Sciatic nerve (tissue), 2 donors: ENCODE data around the gene TFAP2C. TPM values are rescaled to one million over a fixed set of nuclear protein-coding genes. Genes with fewer than 3 reads are reported as not detected.
A peak's percentile ranks its signal among the peaks of the same experiment; 100 is the strongest.
"Not testable (repeated sequence)": the region's sequence is repeated elsewhere in the genome, so short reads cannot be mapped to it uniquely, and the experiment has no call there.

Experiments used
- ATAC-seq: fragments of 200-7000 bp; cut with Tn5 transposase; one replicate; pipeline ENCODE4 v1.9.1; 2020; ENCODE audit warnings: mild to moderate bottlenecking, moderate library complexity
- DNase-seq: peaks from one replicate; pipeline ENCODE4 v3.0.0-alpha.2; 2020; ENCODE audit warnings: low spot score
- intact Hi-C: fragments of 100-400 bp; cut with DNase I; formaldehyde crosslinking; loops from one replicate; pipeline ENCODE4 v1.14.2; 2022
- total RNA-seq: library from RNA; stranded (reverse); fragmentation: NEBNext Ultra II Directional; extraction: Animal tissue kit (Norgen Biotek cat#: 25700); gene quantifications from one replicate; pipeline ENCODE4 v1.2.1, GENCODE V29; 2021
- donor health status: DM: no; HTN: no; CAD: no.
- donor health status: DM: no; HTN: no; CAD: no.

The TFAP2C gene
- total RNA-seq, 1 donor from 2014 or later = 0.31 TPM

DNA sequence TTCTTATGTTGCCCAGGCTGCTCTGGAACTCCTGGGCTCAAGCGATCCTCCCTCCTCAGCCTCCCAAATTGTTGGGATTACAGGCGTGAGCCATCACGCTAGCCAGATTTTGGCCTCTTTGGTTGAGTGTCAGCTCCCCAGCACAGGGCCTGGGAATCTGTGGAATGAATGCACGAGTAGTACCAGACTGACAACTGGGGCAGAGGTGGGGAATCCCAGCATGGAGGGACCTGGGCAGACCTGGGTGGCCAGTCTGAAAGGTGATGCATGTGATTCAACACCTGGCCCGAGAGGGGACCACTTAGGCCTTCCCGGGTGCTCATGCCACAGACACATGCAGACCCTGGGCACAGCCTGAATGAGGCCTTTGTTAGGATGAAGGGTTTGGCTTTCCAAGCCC, 19.0 kb upstream of the TFAP2C start:
- intact Hi-C loops = no loop called here
- DNase-seq (no peak), ATAC-seq (no peak)

DNA sequence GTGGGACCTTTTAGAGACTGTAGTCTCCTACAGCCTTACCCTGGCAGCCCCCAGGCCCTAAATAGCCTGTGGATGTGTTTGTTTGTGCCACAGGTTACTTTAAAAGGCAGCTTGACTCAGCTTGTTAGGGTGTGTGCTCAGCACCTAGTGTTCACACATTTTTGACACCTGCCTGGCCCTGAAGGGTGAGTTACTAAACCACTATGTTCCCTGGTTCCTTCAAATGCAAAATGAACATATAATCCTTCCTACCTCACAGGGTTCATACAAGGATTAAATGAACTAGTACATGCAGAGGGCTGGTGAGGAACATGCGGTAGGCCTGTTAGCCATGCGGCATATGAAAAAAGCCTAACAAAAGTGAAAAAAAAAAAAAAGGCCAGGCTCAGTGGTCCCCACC, 14.9 kb upstream of the TFAP2C start:
- no peak for DNase-seq
- ATAC-seq = no peak
- intact Hi-C loops = no loop called here

DNA sequence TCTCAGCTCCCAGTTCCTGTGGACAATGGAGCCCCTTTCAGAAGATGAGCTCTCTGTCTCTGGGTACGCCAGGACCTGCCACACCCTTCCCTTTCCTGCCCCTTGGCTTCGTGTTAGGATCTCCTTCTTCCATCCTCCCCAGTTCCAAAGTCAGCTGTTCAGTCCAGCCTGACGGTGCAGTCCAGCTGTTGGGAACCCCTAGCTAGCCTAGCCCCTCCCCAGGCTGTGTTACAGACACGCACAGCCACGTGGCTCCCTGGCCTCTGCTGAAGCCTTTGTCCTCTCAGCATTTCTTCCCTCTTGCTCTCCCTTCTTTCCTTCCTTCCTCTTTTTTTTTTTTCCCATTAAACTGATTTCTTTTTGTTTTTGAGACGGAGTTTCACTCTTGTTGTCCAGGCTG, 12.4 kb upstream of the TFAP2C start:
- ATAC-seq (peak; percentile 60), DNase-seq (no peak)
- intact Hi-C loops = no loop called here

- no peak for DNase-seq
- intact Hi-C loops = no loop called here
- no peak for ATAC-seq
These were observed 11.6 kb upstream of the TFAP2C start for GRCh38 chr20:56617489-56617888.

DNA sequence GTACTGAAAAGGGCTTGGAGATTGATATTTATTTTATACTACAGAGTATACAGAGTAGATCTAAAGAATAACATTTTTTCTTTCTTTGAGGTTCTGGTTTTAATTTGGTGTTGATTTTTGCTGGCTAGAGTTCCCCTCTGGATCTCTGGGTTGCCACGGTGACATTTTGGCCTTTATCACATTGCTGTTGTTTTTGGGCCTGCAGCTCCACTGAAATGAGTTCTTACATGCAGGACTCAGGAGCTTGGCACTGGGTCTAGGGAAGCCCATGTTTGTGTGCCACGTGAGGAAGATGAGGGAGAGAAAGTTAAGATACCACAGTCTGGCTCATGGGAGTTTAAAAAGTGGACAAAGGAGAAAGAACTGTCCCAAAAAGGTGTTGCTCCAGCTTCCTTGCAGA, 7.4 kb upstream of the TFAP2C start:
- DNase-seq (no peak), ATAC-seq (no peak)
- intact Hi-C loops = no loop called here

DNA sequence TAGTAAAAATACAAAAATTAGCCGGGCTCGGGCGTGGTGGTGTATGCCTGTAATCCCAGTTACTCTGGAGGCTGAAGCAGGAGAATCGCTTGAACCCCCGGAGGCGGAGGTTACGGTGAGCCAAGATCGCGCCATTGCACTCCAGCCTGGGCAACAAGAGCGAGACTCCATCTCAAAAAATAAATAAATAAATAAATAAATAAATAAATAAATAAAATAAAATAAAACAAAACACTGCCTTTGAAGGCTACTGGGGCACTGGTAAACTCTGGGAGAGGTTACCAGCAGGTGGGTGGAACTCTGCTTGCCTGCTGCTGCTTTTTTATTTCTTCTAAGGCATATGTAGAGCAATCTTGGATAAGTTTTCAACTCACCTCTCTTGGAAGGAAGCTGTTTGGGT, 5.2 kb upstream of the TFAP2C start:
- intact Hi-C loops, DNase-seq, ATAC-seq: not testable (repeated sequence)

DNA sequence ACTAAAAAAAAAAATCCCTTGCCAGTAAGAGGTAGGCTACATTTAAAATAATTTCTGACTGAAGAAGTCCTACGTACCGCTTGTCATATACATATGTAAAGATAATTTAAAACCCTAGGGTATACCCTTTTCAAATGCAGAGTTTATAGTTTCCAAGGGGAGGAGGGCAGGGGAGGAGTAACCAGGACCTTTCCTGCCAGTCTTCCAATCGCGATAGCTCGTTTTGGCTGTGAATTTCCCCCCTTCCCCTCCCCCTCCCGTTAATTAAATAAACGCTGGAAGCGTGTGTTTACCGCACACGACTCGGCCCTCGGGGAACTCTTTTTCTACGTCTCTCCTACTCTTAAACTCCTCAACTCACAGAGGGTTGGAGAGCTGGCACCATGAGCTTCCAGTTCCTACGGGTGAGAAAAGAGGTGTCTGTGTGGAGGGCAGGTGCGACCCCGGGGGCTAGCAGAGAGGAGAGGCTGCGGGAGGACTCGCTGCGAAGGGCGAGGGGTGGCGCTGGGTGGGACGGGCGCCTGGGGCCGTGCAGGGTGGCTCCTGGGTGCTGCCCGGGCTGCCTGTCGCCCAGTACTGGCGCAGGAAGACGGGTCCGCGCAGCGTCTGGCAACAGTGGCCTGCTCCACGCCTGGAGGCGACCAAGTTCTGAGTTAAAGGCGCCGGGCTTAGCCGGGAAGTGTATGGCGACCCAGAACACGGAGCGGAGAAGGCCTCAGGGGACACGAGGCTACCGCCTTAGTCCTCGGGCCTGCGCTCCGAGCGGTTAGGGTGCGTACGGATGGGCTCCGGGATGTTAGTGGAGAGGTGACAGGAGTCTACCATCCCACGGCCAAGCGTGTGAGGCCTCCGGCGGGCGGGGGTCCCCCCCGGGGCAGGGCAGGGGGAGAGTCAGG, 4.1 kb upstream of the TFAP2C start:
- intact Hi-C loops = no loop called here
- ATAC-seq (no peak), DNase-seq (no peak)

DNA sequence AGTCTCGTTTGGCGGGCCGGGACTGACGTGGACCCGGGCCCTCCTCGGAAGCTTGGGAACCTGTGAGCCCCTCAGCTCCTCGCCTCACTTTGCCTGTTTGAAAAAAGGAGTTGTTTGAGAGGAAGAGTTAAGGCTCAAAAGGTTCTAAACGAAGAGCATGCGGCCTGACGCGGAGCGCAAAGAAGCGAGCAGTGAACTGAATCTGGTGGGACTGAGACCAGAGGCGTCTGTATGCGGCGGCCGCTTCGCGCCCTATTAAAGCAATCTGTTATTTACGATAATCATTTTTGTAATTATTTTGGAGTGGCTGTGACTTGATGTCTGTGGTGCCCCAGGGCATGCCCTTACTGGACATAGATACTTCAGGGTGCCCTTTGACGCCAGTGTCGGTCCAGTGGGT, 3.3 kb upstream of the TFAP2C start:
- DNase-seq (no peak), ATAC-seq (no peak)
- intact Hi-C loops = no loop called here

DNA sequence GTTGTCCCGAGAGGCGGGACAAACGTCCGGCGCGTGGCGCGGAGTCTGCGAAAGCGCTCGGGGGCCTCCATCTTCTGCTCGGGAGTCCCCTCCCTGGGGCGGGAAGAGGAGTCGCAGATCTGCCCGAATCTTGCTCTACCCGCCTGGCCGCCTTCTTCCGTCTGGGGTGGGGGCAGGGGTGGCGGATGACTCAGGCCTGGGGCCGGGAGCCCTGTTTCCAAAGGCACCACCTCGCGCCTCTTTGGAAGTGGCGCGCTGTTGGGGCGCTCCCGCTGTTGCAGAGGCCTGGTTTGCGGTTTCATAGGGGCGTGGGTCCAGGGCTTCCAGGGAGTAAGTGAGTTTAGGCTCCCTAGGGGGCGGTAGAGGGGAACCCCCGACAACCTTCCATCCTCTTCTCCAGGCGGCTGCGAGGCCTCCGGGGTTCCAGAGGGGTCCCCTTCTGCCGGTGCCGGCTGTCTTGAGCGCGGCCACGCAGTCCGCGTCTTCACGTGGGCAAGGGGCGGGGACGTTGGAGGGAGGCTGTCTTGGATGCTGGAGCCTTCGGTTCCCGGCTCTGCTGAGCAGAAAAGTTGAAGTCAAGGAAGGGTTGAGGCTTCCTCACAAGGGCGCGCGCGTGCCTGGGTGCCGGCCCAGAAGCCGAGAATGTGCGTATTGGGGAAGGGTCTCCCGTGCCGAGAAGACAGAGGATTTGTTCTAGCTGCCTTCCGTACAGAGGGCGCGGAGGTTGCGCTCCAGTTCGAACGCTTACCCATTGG, 2.6 kb upstream of the TFAP2C start:
- DNase-seq (no peak), ATAC-seq (peak; percentile 11)
- intact Hi-C loops = no loop called here

DNA sequence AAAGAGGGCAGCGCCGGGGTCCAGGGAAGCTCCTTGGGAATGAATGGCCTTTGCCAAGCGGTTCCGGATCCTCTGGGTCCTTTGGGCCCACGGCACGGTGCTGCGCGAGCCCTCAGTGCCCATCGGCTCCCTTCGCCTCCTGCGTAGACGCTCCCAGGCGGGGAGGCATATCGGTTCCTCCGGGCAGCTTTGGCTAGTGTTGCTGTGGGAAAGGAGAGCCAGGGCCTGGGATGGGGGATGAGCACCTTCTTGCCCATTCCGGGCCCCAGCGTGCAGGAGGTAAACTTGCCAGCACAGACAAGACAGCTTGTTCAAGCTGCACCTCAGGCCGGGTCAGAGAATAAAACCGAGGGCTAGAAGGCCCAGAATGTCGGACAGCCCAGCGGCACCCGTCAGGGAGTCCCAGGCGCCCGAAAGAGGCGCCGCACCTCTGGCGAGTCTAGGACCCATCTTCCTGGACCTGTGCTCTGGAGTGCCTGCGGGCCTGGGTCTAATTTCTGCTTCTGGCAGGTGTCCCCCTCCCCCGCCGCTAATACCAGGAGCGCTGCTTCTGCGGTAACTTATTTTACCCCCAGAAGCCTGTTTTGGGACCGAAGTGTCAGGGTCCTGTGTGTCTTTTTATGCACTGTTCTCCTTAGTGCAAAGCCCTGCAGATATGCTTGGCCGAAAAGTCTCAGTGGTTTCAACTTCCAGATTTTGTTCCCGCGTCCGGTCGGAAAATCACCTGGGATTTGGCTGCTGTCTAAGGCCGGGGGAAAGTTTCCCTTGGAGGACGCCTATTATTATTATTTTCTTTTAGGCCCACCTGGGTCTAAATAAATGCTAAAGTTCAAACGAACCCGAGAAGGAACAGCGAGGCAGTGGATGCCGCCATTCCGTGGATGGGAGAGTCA, 1.7 kb upstream of the TFAP2C start:
- ATAC-seq (no peak), DNase-seq (no peak)
- intact Hi-C loops = no loop called here

GRCh38 chr20:56628015-56628872, 862 bp upstream of the TFAP2C start:
- ATAC-seq = no peak
- no peak for DNase-seq
- intact Hi-C loops = no loop called here

GRCh38 chr20:56629464-56630085, 469 bp downstream of the TFAP2C start:
- ATAC-seq (no peak), DNase-seq (no peak)
- intact Hi-C loops = no loop called here

DNA sequence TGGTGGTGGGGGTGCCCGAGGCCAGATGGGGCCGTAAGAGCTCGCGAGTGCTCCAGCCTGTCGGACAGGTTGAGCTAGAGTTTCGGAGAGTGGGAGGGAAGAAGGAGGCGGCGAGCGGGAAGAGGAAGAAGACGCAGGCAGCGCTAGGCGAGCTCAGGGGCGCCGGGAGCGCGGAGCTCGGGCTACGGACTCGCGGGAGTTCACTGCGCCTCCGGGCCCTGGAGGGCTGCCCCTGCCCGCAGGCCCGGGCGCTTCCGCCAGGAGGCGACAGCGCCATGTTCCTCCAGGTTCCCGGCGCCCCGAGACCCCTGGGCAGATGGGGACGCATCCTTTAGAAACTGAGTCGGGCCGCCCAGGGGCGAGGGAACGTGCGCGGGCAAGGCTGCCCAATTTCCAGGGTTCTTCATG, 984 bp downstream of the TFAP2C start:
- no peak for DNase-seq
- peak; percentile 29 for ATAC-seq
- intact Hi-C loops = no loop called here

DNA sequence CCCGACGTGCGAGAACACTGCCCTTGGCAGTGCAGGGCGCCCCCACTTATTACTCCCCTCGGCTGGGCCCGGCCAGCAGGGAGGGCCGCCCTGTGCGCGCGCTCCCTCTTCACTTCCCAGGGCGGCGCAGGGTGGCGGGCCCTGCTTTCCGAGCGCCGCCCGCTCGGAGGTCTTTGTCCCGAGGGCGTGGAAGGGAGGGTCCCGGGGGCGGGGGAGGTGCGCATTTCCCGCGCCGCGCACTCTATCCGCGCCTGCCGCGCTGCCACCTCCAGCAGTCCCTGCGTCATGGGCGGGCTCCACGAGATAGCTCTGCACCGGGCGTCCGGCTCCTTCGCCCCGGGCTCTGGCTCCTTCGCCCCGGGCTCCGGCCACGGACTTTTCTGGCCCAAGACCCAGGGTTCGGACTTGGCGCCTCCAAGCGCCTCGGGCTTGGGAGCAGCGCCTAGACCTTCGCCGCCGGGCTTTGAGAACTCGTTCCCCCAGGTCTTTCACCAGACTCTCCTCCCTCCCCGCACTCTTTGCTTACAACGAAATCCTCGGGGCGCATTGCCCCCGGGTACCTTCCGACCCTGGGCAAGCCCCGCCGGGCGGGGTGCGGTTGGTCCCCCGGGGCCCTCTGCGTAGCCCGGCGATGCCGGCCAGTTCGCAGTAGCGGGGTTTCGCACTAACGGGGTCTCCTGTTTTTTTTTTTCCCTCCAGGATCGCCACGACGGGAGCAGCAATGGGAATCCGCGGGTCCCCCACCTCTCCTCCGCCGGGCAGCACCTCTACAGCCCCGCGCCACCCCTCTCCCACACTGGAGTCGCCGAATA, 1.6 kb downstream of the TFAP2C start:
- intact Hi-C loops = no loop called here
- DNase-seq (no peak), ATAC-seq (no peak)

- no peak for ATAC-seq
- intact Hi-C loops = no loop called here
- no peak for DNase-seq
These were observed 2.3 kb downstream of the TFAP2C start for GRCh38 chr20:56631318-56631989.

DNA sequence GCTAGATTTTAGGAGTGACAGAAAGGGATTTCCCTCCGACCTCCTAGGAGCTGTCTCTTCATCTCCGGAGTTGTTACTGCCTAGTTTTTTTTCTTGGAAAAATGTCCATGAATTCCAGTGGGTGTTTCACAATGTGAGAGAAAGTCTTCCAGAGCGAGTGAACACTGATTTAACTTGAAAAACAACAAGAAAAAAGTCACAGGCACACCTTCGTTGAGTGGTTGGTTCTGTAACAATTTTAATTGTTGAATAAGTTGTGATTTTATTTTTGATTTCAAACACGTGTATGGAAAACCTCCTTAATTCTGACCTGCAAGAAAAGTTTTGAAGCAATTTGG, 2.9 kb downstream of the TFAP2C start:
- ATAC-seq (no peak), DNase-seq (no peak)
- intact Hi-C loops = no loop called here

- no peak for ATAC-seq
These were observed 5.2 kb downstream of the TFAP2C start for GRCh38 chr20:56634307-56634706.

More at GRCh38 chr20:56634307-56634706, 5.2 kb downstream of the TFAP2C start:
- intact Hi-C loops = no loop called here
- DNase-seq = no peak
